HG02678 (cell line): Measurements from ENCODE around the gene ECT2.
"Not testable (repeated sequence)": the region's sequence is repeated elsewhere in the genome, so short reads cannot be mapped to it uniquely, and the experiment has no call there.

Experiments used
- ATAC-seq: cut with Tn5 transposase; IDR thresholded peaks from one replicate; pipeline ENCODE4 v1.9.1; 2021; ENCODE audit warnings: mild to moderate bottlenecking, moderate library complexity; ENCODE audit not compliant: unreplicated experiment

The ECT2 gene

DNA sequence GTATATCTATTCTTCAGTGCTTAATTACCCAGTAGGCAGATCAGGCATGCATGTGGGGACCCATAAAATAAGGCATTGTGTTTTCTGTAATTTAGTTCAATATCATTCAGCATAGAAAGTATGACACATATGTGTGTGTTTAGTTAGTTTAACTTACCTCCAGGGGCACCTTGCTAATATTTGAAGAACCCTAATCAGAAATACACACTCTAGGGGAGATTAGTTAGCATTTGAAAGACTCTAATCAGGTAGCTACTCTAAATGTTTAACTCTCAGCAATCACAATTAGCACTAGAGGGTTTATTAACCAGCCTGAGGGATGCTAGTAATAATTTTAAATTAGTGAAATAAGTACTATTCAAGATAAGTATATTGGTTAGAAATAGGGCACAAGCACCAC lies 104.5 kb downstream of the ECT2 start:
- no peak for ATAC-seq

DNA sequence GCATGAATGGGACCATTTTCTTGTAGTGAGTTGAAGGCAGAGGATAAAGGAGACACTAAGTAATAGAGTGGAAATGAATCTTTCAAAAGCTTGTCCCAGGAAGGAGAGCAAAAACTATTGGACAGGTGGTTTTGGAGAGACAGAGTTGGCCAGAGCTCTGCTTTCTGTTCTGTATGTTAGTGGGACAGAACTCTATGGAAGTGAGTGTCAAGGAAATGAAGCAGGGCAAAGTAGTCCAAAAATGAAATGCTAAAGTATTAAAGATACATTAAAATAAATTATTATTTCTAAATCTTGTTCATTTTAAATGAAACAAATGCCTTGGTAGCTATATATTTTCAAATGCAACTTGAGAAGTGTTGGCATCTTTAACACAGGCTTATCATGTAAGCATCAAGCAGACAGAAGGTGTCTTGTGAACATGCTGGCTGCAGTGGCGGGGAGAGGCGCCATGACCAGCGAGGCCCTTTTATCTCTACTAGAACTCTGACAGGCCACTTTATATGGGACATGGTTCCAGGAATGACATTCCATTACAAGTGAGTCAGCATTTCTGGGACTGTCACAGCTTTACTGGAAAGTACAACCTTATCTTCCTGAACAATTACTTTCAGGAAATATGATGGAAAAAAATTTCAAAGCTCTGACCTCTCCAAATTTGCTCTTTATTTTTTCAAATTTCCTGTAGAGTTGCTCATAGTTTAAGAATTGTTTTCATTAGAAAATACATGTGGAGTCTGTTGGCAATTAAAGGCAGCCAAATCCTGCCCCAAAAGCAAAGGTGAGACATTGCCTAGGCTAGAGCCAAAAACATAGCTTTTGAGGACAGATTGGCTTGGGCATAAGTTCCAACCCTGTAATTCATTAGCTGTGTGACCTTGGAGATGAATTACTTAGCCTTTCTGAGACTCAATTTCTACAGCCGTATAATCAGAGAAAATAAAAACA lies 106.5 kb downstream of the ECT2 start:
- ATAC-seq, result no peak

DNA sequence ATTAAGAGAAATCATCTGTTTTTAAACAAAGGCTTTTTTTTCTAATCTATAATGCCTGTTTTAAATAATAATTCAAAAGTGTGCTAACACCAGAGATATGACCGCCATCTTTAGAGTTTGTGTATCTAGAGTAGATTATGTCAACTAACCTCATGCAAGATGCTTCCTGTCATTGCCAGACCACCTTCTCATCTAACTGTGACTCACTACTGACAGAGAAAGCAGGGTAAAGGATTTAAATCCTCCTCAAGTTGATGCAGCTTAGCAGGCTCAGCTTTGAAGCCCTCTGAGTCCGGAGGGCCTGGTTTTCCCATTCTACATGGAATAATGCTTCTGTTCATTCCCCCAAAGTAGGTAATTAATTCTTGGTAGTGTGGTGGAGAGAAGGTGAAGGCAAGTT lies 108.5 kb downstream of the ECT2 start:
- no peak for ATAC-seq

DNA sequence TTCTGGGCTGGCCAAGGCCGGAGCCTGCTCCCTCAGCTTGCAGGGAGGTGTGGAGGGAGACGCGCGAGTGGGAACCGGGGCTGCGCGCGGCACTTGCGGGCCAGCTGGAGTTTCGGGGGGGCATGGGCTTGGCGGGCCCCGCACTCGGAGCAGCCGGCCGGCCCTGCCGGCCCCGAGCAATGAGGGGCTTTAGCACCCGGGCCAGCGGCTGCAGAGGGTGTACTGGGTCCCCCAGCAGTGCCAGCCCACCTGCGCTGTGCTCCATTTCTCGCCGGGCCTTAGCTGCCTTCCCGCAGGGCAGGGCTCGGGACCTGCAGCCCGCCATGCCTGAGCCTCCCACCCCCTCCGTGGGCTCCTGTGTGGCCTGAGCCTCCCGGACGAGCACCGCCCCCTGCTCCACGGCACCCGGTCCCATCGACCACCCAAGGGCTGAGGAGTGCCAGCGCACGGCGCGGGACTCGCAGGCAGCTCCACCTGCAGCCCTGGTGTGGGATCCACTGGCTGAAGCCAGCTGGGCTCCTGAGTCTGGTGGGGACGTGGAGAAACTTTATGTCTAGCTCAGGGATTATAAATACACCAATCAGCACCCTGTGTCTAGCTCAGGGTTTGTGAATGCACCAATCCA lies 116.3 kb downstream of the ECT2 start:
- ATAC-seq, result not testable (repeated sequence)

DNA sequence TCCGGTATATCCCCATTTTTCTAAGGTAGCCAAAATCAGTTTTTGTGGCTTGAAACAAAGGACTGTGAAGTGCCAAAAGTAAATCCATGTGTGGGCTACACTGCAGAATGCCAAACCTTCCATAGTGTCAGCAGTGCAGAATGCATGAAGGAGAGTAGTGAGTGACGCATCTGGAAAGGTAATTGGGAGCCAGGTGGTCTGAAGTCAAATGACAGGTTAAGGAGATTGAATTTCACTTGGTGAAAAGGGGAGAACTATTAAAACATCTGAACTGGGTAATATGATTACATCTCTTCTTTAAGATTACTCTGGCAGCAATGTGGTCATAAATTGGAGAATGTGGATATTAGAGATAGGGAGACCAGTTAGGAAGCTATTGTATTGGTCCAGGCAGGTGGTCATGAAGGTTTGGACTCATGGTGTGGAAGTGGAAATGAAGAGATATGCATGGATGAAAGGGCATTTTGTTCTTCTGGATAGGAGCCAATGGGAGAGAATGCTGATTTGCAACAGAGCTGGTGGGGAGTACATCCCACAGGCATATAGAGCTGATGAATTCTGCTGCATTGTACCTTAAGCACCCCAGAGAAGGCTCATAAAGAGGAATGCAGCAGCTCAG lies 118.2 kb downstream of the ECT2 start:
- ATAC-seq, result no peak

DNA sequence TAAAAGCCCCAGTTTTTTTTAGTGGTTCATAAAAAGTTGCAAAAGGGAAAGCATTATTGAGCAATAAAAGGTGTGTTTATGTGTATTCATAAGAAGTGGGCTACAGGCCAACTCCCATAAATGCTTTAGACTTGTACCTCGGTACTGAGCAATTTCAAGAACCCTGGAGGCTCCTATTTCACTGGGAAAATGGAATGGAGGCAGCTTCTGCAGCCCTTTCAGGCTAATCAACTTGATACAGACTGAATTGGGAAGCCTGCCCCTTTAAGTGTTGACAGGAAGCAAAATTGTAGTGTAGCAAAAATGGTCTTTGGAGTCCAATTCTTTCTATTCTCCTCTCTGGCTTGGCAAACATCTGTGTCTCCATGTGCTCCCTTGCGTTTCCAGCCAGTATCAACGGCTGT lies 118.8 kb downstream of the ECT2 start:
- ATAC-seq, result no peak

DNA sequence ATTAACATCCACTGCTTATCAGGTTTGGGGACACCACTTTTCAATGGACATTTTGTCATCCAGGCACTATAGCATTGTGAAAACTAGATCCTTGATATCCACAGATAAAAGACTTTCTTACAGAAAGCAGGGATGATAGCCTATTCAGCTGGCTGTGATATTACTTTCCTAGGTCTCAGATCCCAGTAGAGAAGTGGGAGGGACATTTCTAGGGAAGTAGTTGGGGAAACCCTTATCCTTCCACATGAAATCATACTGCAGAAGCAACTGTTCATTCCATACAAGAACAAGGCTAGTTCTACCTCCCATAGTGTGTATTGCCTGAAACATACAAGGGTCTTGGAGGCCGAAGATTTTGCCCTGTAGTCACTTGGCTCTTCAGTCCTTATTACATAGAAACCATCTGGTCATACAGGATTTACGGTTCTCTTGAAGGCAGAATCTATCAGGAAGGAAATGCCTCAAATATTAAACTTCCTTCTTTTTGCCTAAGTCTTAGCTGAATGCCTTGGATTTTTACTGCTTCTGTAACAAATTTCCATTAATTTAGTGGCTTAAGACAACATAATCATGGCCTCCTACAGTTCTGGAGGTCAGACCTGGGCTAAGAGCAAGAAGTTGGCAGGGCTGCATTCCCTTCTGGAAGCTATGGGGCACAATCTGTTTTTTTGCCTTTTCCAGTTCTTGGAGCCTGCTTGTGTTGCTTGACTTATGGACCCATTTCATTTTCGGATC lies 119.4 kb downstream of the ECT2 start:
- no peak for ATAC-seq
